NCI-H1417 treated with DMSO at 0.1 percent for 48 hours (cell line): ENCODE measurements around the gene CLASP1.

Experiments used
- DNase-seq: peaks from one replicate; lab custom pipeline; 2025; lab: John Stamatoyannopoulos, UW

The CLASP1 gene

GRCh38 chr2:121541495-121541894, 107.8 kb downstream of the CLASP1 start:
- no peak for DNase-seq

- DNase-seq, result no peak
Observed at GRCh38 chr2:121539750-121540469, 109.4 kb downstream of the CLASP1 start.

GRCh38 chr2:121536850-121537557, 112.3 kb downstream of the CLASP1 start:
- DNase-seq, result no peak

- no peak for DNase-seq
Observed at GRCh38 chr2:121536347-121536746, 112.9 kb downstream of the CLASP1 start.

DNA sequence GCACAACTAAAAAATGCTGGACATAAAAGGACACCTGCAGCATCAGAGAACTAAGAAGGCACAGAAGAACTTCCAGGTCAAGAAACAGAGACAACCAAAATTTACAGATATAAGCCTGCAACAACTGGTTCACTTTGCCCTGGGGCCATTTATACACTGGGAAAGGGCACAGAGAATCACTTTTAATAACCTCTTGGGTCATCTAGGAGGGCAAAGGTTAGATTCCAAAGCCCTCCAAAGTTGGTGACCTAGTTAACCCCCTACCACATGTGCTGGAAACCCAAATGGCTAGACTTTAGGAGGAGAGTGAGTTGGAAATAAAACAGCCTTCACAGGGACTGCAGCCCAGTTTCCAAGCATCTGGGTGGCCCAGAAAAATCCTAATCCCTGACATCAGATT, 115.3 kb downstream of the CLASP1 start:
- DNase-seq, result no peak

GRCh38 chr2:121532894-121533293, 116.4 kb downstream of the CLASP1 start:
- no peak for DNase-seq

- no peak for DNase-seq
Observed at GRCh38 chr2:121532347-121532766, 116.9 kb downstream of the CLASP1 start.

- DNase-seq, result peak; percentile 41
Observed at GRCh38 chr2:121530212-121530705, 119.0 kb downstream of the CLASP1 start.

DNA sequence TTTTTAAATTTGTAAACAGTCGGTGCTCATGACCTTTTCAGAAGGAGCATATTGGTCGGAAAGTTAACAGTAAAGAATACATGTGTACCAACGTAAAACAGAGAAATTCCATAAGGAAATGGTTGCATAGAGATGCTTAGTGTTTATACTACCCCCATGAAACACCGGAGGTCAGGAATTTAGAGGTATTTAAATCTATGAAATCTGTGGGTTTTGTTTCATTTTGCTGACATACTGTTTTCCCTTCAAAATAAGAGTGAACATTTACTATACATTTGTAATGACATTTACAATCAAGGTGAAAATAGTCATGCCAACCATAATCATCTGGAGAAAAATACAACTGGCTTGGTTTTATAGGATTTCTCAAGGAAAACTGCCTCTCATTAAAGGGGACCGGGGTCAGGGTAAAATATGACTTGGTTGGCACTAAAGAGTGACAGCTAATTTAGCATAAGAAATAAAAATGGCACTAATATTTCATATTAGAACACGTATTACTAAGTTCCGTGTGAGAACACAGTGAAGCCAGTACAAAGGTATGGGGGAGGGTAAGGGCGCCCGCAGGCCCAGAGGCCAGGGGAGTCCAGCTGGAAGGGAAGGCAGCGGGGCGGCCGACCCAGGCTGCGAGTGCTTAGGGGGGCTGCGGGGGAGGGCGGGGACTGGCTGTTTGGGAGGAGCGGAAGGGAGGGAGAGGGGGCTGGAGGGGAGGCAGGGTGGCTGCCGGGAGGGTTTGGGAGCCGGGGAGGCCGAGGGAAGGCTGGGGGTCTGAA, 119.6 kb downstream of the CLASP1 start:
- no peak for DNase-seq

DNA sequence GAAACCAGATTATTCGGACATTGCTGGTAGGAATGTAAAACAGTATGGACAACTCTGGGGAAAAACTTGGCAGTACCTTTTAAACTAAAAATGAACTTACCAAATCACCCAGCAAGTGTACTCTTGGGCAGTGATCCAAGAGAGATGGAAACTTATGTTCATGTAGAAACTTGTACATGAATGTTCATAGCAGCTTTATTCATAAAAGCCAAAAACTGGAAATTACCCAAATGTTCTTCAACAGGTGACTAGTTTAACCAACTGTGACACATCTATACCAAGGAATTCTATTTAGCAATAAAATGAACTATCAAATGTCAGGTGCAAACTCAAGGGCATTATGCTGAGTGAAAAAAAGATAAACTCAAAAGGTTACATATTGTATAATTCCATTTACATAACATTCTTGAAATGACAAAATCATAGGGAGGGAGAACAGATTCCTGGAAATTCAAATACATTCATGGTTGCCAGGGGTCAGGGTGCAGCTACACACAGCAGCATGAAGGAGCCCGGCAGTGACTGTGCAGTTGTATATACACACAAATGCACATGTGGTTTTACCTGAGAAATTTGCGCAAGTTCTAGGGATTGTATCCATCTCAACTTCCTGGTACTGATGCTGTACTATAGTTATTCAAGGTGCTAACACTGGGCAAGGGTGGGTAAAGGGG, 122.1 kb downstream of the CLASP1 start:
- no peak for DNase-seq

- DNase-seq, result no peak
Observed at GRCh38 chr2:121524685-121525425, 124.4 kb downstream of the CLASP1 start.

DNA sequence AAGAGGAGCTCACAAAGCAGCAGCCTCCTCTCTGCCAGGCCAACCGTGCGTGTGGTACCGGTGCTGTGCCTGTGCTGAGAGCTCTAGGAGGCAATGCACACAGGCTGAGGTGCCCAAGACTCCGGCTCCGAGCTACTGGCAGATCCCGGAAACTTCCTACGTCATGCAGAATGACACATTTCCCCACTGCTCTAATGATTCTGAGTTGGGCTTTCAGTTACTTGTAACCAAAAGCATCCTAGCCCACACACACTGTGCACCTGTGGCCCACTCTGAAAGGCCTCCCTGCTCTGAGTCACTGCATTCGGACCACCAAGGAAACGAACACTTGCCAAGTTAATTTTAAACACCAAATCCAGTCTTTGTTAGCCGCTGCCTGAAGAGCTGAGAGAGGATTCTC, 127.9 kb downstream of the CLASP1 start:
- DNase-seq, result no peak

DNA sequence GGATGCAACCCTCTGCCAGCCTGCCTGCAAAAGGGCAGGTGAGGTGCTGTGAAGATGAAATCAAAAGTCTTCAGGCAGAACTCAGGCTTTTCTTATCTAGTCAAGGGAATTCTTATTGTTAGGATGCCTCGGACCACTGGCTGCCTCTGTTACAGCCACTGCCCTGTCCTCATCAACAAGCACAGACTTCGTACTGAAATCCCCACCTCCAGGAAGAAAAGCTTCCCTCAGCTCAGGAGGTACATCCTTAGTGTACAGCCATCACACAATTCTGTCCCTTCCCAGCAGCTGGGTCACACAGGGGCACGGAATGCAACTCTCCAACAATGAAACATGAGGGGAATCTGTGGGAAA, 128.6 kb downstream of the CLASP1 start:
- no peak for DNase-seq

DNA sequence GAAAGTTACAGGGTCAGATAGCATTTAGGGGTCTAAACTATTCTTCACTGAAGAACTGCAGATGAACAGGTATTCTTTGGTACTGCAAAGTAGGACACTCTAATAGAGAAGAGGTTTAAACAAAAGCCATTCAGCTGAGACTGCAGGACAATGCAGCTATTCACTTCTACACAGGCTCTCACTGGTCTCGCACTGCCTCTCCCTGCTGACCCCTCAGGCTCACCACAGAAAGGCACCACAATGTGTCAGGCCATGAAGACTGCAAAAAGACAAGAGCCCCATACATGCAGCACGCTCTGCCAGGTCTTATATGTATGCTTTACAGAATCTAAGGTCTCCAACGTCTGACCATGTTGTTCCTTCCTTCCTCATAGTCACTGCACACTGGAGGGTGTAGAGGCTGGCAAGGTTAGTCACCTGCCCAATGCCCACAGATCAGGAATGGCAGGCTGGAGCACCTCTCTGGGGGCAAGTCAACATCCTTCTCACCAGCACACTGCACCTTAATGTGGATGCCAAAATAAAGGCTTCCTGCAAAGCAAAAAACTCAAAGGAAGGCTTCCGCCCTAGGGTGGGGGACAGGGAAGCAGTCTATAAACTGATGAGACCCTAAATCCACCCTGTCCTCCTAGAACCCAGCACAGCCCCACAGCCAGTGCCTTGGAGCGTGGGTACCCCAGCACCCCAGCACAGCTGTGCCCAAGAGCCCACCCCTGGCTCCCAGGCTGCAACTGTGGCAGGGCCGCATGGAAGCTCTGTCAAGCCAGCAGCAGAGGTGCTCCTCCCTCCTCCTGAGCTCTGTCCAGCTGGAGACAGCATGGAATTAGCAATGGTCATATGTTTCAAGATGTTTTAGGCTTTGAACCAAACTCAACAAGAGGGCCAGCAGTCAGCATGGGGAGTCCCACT, 129.3 kb downstream of the CLASP1 start:
- DNase-seq, result no peak

DNA sequence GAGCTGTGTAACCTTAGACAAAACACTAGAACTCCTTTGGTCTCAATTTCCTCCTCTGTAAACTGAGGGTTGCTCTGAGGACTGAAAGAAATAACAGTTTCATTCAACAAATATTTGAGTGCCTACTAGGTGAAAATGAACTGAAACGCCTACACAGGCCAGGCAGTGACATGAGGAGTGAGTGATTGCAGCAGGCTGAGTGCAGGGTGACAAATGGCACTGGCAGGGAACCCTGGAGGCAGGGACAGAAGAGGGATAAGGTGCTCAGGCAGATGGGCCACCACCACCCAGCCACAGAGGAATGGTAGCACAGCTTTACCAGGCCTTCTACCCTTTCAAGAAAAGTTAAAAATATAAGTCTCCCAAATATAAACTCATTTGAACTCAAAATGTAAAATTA, 130.1 kb downstream of the CLASP1 start:
- DNase-seq, result no peak

DNA sequence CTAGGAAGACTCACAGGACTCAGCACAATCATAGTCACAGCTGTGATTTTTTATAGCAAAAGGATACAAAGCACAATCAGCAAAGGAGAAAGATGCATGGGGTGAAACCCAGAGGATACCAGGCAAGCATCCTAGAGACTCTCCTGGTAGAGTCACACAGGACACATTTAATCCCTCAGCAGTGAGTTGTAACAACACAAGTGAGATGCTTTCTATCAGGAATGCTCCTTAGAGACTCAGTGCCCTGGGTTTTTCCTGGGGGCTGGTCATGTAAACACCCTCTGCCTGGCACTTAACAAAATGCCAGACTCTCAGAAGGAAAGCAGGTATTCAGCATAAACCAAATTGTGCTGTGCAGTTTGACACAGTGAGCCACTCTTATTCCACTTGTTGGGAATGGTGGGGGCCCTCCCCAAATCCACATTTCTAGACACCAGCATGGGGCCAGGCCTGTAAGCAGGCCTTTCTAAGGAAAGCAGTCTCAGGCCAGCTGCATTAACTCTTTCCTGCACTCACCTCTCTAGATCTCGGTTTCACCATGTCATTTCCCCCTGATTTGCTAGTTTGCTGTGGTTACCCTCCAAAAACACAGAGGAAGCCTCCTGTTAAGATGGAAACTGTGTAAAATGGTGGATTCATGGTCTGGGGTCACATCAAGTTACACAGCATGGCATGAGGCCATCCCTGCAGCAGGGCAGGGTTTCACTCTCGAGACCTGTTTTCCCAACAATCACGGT, 135.5 kb downstream of the CLASP1 start:
- DNase-seq, result no peak

GRCh38 chr2:121510857-121511256, 138.4 kb downstream of the CLASP1 start:
- DNase-seq, result no peak

- no peak for DNase-seq
Observed at GRCh38 chr2:121506621-121507020, 142.6 kb downstream of the CLASP1 start.

- no peak for DNase-seq
Observed at GRCh38 chr2:121505986-121506586, 143.2 kb downstream of the CLASP1 start.
